Suprapubic skin (tissue), 4 donors: ENCODE results near the gene CALR3. TPM values are rescaled to one million over a fixed set of nuclear protein-coding genes. Genes with fewer than 3 reads are reported as not detected.

Experiments
- DNase-seq, 2 donors: peaks; one replicate each; pipeline ENCODE4 v3.0.0-alpha.2; 2019; ENCODE audit warnings: low spot score in 2 of 2
- H3K27ac ChIP-seq: fragments of 200-600 bp; sonication (generic); one replicate; pipeline ENCODE4 v1.5.1; 2019
- H3K27me3 ChIP-seq: fragments of 200-600 bp; sonication (generic); one replicate; pipeline ENCODE4 v1.5.1; 2019
- H3K36me3 ChIP-seq: fragments of 200-600 bp; sonication (generic); one replicate; pipeline ENCODE4 v1.5.1; 2019
- H3K4me1 ChIP-seq: fragments of 200-600 bp; sonication (generic); one replicate; pipeline ENCODE4 v1.5.1; 2019
- H3K4me3 ChIP-seq: fragments of 200-600 bp; sonication (generic); one replicate; pipeline ENCODE4 v1.5.1; 2019; ENCODE audit warnings: mild to moderate bottlenecking
- H3K9me3 ChIP-seq: fragments of 200-600 bp; sonication (generic); one replicate; pipeline ENCODE4 v1.5.1; 2019
- EP300 ChIP-seq: sonication (generic); formaldehyde crosslinking; IDR thresholded peaks from one replicate; pipeline ENCODE4 v1.6.1; 2017; ENCODE audit warnings: antibody characterized with exemption
- POLR2A ChIP-seq, 2 donors: fragments of 450-650 bp; IDR thresholded peaks; one replicate each; pipeline ENCODE4 v1.6.1; 2017; ENCODE audit warnings: antibody characterized with exemption in 2 of 2, mild to moderate bottlenecking in 2 of 2, moderate library complexity in 2 of 2
- POLR2AphosphoS5 ChIP-seq, 3 donors: sonication (generic); formaldehyde crosslinking; IDR thresholded peaks; one replicate each; pipeline ENCODE4 v1.6.1; 2017; ENCODE audit warnings: antibody characterized with exemption in 3 of 3
- WGBS: methylation state at CpG from one replicate; pipeline ENCODE4 v1.1.5; 2018; 5-methylcytosine and 5-hydroxymethylcytosine counted together
- total RNA-seq, 4 donors: library from RNA; depleted of rRNA; stranded (reverse); fragments of >200 nt; gene quantifications; one replicate each; pipeline ENCODE4 v1.1.0, GENCODE V29; 2016
- TF ChIP-seq, protein P1 (sequence below), 2 donors: fragments of 200-600 bp in 1 of 2; fragments of 450-650 bp in 1 of 2; sonication (generic) in 1 of 2; IDR thresholded peaks; one replicate each; pipeline ENCODE4 v1.5.1; 2016 to 2019; ENCODE audit warnings: antibody characterized with exemption in 2 of 2, mild to moderate bottlenecking in 1 of 2, moderate library complexity in 1 of 2

CALR3 gene
- total RNA-seq, 4 donors from 2014 or later = not detected

DNA sequence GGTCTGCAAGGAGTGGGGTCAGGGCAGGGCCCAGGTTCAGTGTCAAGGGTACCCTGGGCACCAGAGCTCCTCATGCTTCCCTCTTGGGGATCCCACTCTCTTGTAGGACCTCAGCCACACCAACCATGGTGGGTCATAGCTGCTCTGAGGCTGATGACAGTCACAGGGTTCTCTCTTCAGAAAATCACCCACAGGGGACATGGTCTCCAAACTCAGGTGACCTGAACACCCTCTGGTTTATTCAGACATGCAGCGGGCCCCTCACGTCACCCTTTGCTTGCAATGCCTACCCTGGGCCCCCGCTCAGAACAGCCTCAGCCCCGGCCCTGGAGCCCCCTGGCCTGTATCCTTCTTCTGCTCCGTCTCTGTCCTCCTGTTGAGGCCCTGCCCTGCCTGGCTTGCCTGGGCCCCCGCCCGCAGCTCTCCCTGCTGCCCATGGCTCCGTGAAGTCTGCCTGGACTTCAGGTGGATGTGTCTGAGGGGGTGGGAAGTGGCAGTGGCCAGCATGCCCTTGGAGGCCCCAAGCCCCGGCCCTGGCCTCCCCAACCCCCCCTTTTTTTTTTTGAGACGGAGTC, 25.8 kb upstream of the CALR3 start:
- Histone ChIP-seq H3K4me1 (no peaks in the 10 kb centered on the region), H3K4me3 (no peak overlapping the region), H3K9me3 (no peaks in the 10 kb centered on the region), H3K27me3 (no peaks in the 10 kb centered on the region), H3K36me3 (peaks cover 100% of the 10 kb centered on the region), H3K27ac (no peak overlapping the region)
- WGBS = 98% methylated on average over 8 of the region's 10 CpGs
- TF ChIP-seq POLR2A (IDR thresholded peaks at IDR 0.05) = no peak
- TF ChIP-seq, protein P1, sequence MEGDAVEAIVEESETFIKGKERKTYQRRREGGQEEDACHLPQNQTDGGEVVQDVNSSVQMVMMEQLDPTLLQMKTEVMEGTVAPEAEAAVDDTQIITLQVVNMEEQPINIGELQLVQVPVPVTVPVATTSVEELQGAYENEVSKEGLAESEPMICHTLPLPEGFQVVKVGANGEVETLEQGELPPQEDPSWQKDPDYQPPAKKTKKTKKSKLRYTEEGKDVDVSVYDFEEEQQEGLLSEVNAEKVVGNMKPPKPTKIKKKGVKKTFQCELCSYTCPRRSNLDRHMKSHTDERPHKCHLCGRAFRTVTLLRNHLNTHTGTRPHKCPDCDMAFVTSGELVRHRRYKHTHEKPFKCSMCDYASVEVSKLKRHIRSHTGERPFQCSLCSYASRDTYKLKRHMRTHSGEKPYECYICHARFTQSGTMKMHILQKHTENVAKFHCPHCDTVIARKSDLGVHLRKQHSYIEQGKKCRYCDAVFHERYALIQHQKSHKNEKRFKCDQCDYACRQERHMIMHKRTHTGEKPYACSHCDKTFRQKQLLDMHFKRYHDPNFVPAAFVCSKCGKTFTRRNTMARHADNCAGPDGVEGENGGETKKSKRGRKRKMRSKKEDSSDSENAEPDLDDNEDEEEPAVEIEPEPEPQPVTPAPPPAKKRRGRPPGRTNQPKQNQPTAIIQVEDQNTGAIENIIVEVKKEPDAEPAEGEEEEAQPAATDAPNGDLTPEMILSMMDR (IDR thresholded peaks at IDR 0.05) = no peak
- no peak for TF ChIP-seq EP300
- TF ChIP-seq POLR2AphosphoS5 (IDR thresholded peaks at IDR 0.05) = no peak
- DNase-seq = peak in 1 of 2 donors; percentile 49

DNA sequence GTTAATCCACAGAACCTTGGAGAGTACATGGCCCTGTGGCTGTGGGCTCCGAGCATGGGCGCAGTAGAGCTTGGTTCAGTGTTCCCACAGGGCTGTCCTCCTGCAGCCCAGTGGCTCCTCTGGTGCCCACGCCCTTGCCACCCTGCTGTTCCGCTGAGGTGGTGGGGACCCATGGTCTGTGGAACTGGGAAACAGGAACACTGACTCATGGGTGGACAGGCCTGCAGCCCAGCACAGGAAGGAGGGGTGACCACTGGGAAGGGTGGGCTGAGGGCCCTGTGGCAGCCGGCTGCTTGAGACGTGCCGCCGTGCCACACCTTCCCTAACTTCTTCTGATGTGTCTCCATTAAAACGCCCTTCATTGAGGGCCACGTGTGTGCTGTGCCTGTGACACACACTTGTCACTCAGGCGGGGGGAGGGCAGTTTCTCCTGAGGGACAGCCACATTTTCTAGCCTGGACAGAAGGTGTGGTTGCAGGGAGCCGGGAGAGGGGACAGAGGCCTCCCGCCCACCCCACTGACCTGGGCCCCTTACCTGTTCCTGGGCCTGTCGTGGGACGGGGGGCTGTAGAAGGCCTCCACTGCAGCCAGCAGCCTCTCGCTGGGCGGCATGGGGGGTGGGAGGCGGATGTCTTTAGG, 25.1 kb upstream of the CALR3 start:
- Histone ChIP-seq H3K4me3 (no peak overlapping the region), H3K27me3 (no peaks in the 10 kb centered on the region), H3K27ac (no peak overlapping the region), H3K4me1 (no peaks in the 10 kb centered on the region), H3K9me3 (no peaks in the 10 kb centered on the region), H3K36me3 (peaks cover 99% of the 10 kb centered on the region)
- 86% methylated on average over 11 of the region's 18 CpGs for WGBS
- TF ChIP-seq EP300 (no peak), POLR2AphosphoS5 (IDR thresholded peaks at IDR 0.05) (no peak), POLR2A (IDR thresholded peaks at IDR 0.05) (no peak)
- TF ChIP-seq, protein P1 (IDR thresholded peaks at IDR 0.05) = no peak
- DNase-seq = no peak

DNA sequence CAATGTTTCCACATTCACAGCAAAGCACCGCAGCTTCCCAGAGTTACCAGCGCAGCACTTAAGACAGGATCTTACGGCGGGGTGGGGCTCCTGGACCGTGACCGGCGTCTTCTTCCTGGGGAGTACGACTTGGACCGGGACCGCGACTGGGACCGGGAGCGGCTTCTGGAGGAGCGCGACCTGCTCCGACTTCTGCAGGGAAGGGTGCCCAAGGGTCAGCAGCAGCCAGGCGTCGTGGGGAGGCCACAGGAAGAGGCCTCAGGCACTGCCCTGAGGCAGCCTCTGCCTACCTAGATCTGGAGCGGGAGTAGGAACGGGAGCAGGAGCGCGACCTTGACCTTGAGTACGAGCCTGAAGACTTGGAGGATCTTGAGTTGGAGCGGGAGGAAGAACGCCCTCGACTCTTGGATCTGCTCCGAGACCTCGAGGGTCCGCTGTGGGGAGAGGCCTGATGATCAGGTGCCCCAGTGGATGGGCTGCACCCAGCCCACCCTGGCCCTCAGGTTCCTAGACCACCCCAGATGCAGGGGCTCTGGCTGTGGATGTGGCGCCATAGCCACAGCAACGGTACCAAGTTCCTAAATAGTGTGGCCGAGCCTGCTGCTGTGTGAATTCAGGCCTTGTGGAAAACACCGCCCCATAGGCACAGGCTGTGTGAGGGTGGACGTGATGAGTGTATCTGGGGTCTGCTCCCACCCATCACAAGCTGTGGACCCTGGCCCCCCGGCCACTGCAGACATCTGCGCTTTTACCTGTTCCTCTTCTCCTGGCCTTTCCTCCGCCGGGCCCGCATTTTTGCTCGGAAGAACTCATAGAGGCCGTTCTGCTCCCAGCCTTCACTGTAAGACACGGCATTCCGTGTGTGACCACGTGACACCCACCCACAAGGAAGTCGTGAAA, 24.4 kb upstream of the CALR3 start:
- TF ChIP-seq POLR2AphosphoS5 (IDR thresholded peaks at IDR 0.05) = no peak
- WGBS = 91% methylated on average over 42 of the region's 45 CpGs

DNA sequence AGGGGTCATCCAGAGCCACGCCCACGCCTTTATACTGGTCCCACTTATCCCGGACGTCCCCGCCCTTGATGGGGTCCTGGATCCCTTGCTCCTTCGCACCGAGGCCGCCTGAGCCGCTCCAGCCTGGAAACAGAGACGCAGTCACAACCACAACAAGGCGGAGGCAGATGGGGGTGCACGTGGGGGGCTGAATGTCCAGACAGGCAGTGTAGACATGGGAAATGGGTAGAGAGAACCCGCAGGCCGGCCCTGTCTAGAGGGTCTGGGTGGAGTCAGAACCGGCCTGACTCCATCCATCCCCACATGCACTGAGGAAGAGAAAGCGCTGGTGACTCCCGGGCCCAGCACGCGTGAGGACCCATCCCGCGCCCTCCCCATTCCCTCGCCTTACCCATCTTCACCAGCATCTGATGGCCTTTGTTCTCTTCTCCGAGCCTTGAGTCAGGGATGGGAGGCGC, 23.3 kb upstream of the CALR3 start:
- peak in 1 of 2 donors; percentile 55 for DNase-seq
- H3K4me1 ChIP-seq = no peaks in the 10 kb centered on the region
- H3K36me3 ChIP-seq = peaks cover 87% of the 10 kb centered on the region
- TF ChIP-seq EP300 (no peak), POLR2A (IDR thresholded peaks at IDR 0.05) (no peak), POLR2AphosphoS5 (IDR thresholded peaks at IDR 0.05) (no peak)
- TF ChIP-seq, protein P1 (IDR thresholded peaks at IDR 0.05) = no peak
- H3K4me3 ChIP-seq = no peak overlapping the region
- 94% methylated on average over 22 of the region's 24 CpGs for WGBS
- H3K27me3 ChIP-seq = no peaks in the 10 kb centered on the region
- H3K9me3 ChIP-seq = no peaks in the 10 kb centered on the region
- no peak overlapping the region for H3K27ac ChIP-seq

More for the DNA sequence above, 24.4 kb upstream of the CALR3 start:
- no peaks in the 10 kb centered on the region for H3K9me3 ChIP-seq
- H3K4me1 ChIP-seq = no peaks in the 10 kb centered on the region
- H3K27me3 ChIP-seq = no peaks in the 10 kb centered on the region
- no peak overlapping the region for H3K4me3 ChIP-seq
- H3K27ac ChIP-seq = no peak overlapping the region
- DNase-seq = no peak
- H3K36me3 ChIP-seq = peaks cover 91% of the 10 kb centered on the region

DNA sequence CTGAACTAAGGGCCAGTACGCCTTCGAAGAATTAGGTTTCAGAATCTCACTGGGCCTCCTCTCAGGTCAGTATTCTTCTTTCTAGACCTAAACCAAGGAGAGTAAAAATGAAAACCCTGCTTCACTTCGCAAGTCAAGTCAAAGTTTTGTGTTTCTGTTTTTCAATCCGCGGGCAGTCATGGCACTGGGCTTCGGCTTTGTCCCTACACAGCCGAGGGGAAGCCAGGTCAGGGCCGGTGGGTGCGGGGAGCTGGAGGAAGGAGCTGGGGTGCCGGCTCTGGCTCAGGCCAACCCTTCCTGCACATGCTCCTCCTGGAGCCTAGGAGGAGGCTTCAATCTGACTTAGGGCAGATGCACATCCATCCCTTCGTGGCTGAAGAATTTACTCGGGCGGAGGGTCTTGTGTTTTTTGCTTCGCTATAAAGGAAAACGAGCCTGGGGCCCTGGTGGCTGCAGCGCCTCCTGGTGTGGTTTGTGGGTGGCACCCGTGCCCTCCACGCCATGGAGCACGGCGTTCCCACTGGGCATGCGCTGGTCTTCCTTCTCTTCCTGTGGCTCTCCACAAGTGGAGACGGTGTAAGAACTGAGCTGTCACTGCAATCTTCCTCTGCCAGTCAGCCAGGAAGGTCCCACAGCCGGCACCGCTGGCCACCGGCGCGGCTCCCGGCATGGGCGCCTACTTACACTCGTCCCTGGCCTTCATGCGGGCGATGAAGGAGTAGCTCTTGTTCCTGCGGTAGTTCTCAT, 22.7 kb upstream of the CALR3 start:
- Histone ChIP-seq H3K4me3 (no peak overlapping the region), H3K27ac (no peak overlapping the region), H3K4me1 (no peaks in the 10 kb centered on the region), H3K9me3 (no peaks in the 10 kb centered on the region), H3K36me3 (peaks cover 84% of the 10 kb centered on the region), H3K27me3 (no peaks in the 10 kb centered on the region)
- TF ChIP-seq POLR2AphosphoS5 (IDR thresholded peaks at IDR 0.05) (no peak), EP300 (no peak), POLR2A (IDR thresholded peaks at IDR 0.05) (no peak)
- TF ChIP-seq, protein P1 (IDR thresholded peaks at IDR 0.05) = no peak
- WGBS = 85% methylated on average over 31 of the region's 33 CpGs
- no peak for DNase-seq
